Epithelial cell of proximal tubule (primary cell): ENCODE data around the gene PERCC1. TPM values are rescaled to one million over a fixed set of nuclear protein-coding genes. Genes with fewer than 3 reads are reported as not detected.

Source experiments
- DNase-seq: peaks from one replicate; pipeline ENCODE4 v3.0.0-alpha.2; 2011; ENCODE audit warnings: low read depth
- H3K4me3 ChIP-seq: 2 replicates; pipeline ENCODE4 v1.5.1; 2011; ENCODE audit warnings: low read depth, mild to moderate bottlenecking, low read length
- total RNA-seq: library from RNA; depleted of rRNA; stranded (reverse); fragments of >200 nt; gene quantifications from 2 replicates; pipeline ENCODE4 v1.2.3, GENCODE V29; 2015
- TF ChIP-seq, protein P1 (sequence below): conservative IDR thresholded peaks from 2 replicates; pipeline ENCODE4 v1.5.1; 2012; ENCODE audit warnings: low read depth, mild to moderate bottlenecking, low read length

Gene PERCC1
- total RNA-seq, 1 donor from 2014 or later, result not detected

DNA sequence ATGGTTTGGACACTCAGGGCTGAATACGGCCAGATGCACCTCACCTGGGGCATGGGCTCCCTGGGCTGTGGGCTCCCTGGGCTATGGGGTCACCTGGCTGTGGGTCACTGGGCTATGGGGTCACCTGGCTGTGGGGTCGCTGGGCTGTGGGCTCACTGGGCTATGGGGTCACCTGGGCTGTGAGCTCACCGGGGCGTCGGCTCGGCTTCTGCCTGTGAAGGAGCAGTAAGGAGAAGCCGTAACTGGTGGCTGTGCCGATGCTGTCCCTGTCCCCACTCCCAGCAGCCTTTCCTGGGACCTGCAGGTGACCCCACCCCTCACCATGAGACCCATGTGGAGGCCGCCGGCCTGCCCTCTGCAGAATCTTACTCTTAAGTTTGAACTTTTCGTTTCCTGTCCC, 1.9 kb upstream of the PERCC1 start:
- H3K4me3 ChIP-seq, result no peak overlapping the region
- TF ChIP-seq, protein P1, sequence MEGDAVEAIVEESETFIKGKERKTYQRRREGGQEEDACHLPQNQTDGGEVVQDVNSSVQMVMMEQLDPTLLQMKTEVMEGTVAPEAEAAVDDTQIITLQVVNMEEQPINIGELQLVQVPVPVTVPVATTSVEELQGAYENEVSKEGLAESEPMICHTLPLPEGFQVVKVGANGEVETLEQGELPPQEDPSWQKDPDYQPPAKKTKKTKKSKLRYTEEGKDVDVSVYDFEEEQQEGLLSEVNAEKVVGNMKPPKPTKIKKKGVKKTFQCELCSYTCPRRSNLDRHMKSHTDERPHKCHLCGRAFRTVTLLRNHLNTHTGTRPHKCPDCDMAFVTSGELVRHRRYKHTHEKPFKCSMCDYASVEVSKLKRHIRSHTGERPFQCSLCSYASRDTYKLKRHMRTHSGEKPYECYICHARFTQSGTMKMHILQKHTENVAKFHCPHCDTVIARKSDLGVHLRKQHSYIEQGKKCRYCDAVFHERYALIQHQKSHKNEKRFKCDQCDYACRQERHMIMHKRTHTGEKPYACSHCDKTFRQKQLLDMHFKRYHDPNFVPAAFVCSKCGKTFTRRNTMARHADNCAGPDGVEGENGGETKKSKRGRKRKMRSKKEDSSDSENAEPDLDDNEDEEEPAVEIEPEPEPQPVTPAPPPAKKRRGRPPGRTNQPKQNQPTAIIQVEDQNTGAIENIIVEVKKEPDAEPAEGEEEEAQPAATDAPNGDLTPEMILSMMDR, result no peak
- DNase-seq, result no peak

DNA sequence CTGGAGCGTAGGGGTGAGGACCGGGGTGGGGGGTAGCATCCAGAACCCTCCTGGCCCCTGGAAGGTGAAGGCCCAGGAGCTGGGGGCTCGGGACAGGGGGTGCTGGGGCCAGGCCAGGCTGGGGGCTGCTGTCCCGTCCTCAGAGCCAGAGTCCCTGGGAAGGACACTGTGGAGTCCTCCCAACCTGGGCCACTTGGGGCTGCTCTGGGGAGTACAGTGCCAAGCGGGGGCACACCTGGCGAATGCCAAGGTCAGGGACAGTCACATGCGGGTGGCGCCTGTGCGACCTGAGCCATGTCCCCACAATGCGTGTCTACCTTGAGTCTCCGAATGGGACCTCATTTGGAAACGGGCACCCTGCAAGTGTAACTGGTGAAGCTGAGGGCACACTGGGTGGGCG, 1.2 kb upstream of the PERCC1 start:
- DNase-seq, result no peak
- TF ChIP-seq, protein P1, result no peak
- H3K4me3 ChIP-seq, result no peak overlapping the region

DNA sequence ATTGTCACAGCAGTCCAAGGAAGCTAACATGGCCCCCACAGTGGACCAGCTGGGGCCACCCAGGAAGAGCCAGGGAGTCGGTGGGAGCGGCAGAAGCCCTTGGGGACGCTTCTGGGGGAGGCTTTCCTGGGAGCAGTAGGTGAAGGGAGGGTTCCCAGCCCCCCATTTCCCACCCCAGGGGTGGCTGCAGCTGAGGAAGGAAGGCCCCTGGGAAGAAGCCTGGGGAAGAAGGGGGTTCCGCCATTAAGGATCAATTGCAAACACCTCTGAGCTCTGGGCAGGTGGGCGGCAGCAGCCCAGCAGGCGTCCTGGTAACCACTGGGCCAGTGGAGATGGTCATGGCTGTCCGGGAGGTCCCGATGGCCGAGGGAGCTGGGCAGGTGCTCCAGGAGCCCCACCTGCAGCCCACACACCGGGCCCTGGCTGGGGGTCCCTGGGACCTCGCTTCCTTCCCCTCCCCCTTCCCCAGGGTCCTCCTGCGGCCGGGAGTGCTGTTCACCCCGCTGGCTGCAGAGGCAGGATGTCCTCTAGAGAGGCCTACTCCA, 592 bp upstream of the PERCC1 start:
- TF ChIP-seq, protein P1, result no peak
- DNase-seq, result no peak
- no peak overlapping the region for H3K4me3 ChIP-seq

DNA sequence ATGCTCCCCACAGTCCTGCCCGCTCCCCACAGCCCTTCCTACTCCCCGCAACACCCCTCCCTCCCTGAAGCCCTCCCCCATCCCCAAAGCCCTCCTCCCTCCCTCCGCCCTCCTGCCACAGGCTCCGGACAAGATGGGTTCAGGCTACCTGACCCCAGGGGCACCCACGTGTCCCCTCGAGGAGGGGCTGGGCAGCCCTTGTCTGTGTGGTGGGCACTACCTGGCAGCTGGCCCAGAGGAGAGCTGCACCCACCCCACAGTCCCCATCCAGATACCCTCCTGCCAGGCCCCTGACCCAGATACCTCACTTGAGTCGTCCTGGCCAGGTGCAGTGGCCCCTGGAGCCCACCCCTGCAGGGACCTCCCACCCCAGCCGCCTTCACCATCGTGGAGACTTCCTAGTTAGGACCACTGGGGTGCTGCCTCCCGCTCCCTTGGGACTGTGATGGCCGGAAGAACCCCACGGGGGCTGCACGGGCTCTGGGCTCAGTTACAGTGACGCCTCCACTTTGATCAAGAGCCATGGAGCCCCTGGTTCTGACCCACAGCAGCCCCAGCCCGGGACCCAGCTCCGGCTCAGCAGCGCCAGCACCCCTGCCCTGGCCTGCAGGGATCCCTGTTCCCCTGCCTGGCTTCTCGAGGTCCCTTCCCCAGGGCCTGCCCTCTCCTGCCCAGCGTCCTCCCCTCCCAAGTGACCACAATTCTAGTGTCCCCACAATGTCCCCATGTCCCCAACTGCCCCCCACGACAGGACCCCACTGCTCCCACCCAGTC, 806 bp downstream of the PERCC1 start:
- no peak overlapping the region for H3K4me3 ChIP-seq
- TF ChIP-seq, protein P1, result no peak
- DNase-seq, result no peak

DNA sequence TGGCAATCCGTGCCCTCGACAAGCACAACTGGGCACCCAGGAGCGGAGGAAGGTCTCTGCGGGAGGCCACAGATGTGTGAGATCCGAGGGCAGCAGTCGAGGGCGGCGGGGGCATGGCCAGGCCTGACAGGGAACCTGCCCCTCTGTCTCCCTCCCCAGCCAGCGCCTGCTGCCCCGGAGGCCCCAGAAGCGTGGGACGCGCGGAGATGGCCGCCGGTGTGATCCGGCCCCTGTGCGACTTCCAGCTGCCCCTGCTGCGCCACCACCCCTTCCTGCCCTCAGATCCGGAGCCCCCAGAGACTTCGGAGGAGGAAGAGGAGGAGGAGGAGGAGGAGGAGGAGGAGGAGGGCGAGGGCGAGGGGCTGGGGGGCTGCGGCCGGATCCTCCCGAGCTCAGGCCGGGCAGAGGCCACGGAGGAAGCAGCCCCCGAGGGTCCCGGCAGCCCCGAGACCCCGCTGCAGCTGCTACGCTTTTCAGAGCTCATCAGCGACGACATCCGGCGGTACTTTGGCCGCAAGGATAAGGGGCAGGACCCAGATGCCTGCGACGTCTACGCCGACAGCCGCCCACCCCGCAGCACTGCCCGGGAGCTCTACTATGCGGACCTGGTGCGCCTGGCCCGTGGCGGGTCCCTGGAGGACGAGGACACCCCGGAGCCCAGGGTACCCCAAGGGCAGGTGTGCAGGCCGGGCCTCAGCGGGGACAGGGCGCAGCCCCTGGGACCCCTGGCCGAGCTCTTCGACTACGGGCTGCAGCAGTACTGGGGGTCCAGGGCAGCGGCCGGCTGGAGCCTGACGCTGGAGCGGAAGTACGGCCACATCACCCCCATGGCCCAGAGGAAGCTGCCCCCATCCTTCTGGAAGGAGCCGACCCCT, 1.7 kb downstream of the PERCC1 start:
- no peak overlapping the region for H3K4me3 ChIP-seq
- DNase-seq, result no peak
- TF ChIP-seq, protein P1, result no peak

DNA sequence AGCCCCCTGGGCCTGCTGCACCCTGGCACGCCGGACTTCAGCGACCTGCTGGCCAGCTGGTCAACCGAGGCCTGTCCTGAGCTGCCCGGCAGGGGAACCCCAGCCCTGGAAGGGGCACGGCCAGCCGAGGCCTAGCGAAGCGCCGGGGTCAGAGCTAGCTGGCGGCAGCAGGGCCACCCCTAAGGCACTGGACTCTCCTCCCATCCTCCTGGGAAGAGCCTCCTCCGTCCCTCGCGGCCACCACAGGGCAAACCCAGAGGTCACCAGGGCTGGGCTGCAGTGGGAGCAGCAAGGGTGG, 2.3 kb downstream of the PERCC1 start:
- no peak overlapping the region for H3K4me3 ChIP-seq
- TF ChIP-seq, protein P1, result no peak
- no peak for DNase-seq
